GM19025 (cell line): ENCODE measurements around the gene TEDC1.

ENCODE experiments used
- ATAC-seq: cut with Tn5 transposase; IDR thresholded peaks from one replicate; pipeline ENCODE4 v1.9.1; 2021; ENCODE audit warnings: mild to moderate bottlenecking, low read depth, moderate library complexity; ENCODE audit not compliant: unreplicated experiment

The TEDC1 gene

GRCh38 chr14:105484069-105484996 lies 6.7 kb upstream of the TEDC1 start:
- ATAC-seq = no peak

- no peak for ATAC-seq
Measured at GRCh38 chr14:105484997-105485393, 6.1 kb upstream of the TEDC1 start.

GRCh38 chr14:105485739-105486162 lies 5.3 kb upstream of the TEDC1 start:
- no peak for ATAC-seq

GRCh38 chr14:105486163-105486973 lies 4.7 kb upstream of the TEDC1 start, which contains the start of gene CRIP1:
Gene CRIP1 (plus strand): TSS chr14:105486886. CDS start chr14:105487260, 374 bp downstream.
- no peak for ATAC-seq

- ATAC-seq = no peak
Measured at GRCh38 chr14:105486974-105487448, 4.0 kb upstream of the TEDC1 start.

- no peak for ATAC-seq
Measured at GRCh38 chr14:105487449-105487985, 3.5 kb upstream of the TEDC1 start.

- no peak for ATAC-seq
Measured at GRCh38 chr14:105487986-105488777, 2.9 kb upstream of the TEDC1 start.

- ATAC-seq = no peak
Measured at GRCh38 chr14:105488781-105489541, 2.1 kb upstream of the TEDC1 start.

- ATAC-seq = no peak
Measured at GRCh38 chr14:105489542-105490266, 1.3 kb upstream of the TEDC1 start.

GRCh38 chr14:105490267-105490571 lies 827 bp upstream of the TEDC1 start:
- peak; percentile 0 for ATAC-seq

- ATAC-seq = no peak
Measured at GRCh38 chr14:105491366-105491973, 424 bp downstream of the TEDC1 start.

- no peak for ATAC-seq
Measured at GRCh38 chr14:105492031-105492970, 1.3 kb downstream of the TEDC1 start.

GRCh38 chr14:105492971-105493871 lies 2.2 kb downstream of the TEDC1 start:
- no peak for ATAC-seq

- ATAC-seq = no peak
Measured at GRCh38 chr14:105493921-105494605, 3.0 kb downstream of the TEDC1 start.

GRCh38 chr14:105494606-105494929 lies 3.5 kb downstream of the TEDC1 start:
- ATAC-seq = no peak
